ENCODE data around the gene JADE2.

DNA sequence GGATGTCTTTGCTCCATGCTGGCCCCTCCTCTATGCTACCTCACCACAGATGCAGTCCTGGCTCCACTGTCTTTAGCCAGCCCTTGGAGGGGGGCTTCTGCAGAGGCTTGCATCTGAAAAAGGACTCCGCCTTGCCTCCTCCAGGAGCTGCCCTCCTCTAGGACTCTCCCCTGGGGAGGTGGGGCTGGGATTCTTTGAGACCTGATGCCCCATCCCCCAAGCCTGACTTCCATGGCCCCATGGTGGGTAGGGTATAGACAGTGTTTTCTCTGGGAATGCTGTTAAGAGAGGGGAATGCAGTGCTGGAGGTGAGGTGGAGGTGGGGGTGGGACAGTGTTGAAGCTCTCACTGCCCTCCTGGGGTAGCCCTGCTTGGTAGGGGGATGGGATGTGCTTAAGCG lies 14.3 kb downstream of the JADE2 start:
- TF ChIP-seq, protein P1, sequence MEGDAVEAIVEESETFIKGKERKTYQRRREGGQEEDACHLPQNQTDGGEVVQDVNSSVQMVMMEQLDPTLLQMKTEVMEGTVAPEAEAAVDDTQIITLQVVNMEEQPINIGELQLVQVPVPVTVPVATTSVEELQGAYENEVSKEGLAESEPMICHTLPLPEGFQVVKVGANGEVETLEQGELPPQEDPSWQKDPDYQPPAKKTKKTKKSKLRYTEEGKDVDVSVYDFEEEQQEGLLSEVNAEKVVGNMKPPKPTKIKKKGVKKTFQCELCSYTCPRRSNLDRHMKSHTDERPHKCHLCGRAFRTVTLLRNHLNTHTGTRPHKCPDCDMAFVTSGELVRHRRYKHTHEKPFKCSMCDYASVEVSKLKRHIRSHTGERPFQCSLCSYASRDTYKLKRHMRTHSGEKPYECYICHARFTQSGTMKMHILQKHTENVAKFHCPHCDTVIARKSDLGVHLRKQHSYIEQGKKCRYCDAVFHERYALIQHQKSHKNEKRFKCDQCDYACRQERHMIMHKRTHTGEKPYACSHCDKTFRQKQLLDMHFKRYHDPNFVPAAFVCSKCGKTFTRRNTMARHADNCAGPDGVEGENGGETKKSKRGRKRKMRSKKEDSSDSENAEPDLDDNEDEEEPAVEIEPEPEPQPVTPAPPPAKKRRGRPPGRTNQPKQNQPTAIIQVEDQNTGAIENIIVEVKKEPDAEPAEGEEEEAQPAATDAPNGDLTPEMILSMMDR (conservative IDR thresholded peaks at IDR 0.05; ENCODE audit: low read depth in 2 of 2): no peak
- TF ChIP-seq POLR2AphosphoS5 (IDR thresholded peaks at IDR 0.05; ENCODE audit: low read depth): peak; percentile 30; the same call in 1 of the 2 replicates

All from GM23338 (cell line).